ENCODE data around the gene SLCO3A1.

GRCh38 chr15:92118936-92119325, 265.4 kb downstream of the SLCO3A1 start:
- TF ChIP-seq CTCF (IDR thresholded peaks at IDR 0.05 in 8 of 11, conservative IDR thresholded peaks at IDR 0.05 in 3 of 11) (no peak), POLR2AphosphoS5 (IDR thresholded peaks at IDR 0.05) (no peak)
